GM18907 (cell line): ENCODE data around the gene COPS8.

Source experiments
- ATAC-seq: cut with Tn5 transposase; IDR thresholded peaks from one replicate; pipeline ENCODE4 v1.9.1; 2021; ENCODE audit warnings: mild to moderate bottlenecking, moderate library complexity; ENCODE audit not compliant: unreplicated experiment

The COPS8 gene

DNA sequence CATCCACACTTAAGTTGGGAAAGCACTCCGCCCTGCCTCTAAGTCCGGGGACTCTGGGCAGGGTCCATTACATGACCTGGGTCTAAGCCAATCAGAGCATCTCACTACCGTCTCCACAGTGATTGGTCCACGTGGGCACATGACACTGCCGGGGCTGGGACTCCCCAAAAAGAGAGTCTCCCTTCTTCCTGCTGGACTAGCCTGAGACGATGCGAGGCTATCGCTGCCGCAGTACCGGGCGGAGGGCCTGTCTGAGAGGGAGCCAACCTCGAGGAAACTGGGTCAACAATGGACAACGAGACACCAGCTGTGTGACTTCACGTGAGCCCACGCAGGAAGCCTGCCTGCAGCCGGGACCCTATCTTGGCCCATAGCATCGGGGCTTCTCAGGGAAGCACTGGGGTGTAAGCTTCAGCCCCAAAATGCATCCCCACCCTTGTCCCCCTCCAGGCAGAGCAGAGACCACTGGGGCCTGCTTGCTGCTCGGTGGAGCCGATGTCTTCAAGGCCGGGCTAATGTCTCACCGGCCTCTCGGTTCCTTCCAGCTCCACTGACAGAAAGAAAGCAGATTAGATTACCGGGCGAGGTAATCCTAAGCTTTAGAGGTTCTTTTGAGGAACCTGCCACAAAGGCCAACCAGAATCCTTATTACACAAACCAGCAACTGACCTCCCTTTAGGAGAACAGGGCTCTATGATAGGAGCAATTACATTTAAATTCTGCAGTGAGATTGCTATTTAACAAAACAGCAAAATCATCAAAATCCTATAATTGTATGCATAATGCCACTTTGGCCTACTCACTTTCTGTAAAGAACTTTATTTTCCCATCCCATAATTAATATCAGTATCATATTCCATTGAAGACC lies 21.3 kb upstream of the COPS8 start:
- no peak for ATAC-seq

GRCh38 chr2:237065071-237065377 lies 20.7 kb upstream of the COPS8 start:
- no peak for ATAC-seq

DNA sequence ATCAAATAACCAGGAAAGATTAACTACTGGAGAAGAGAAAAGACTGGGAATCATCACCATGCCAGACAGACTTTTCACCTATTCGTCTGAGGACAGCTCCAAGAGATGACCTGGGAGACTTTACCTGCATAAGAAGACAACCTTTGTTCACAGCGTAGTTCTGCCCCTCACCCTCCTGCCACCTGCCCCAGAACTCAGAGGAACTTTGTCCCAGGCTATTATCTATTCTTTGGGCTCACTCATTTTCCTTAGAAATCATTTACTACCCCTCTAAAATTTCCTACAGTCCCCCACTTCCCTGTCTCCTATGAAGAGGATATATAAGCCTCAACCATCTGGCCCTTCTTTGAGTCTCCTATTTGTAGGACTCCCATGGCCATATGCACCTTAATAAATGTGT lies 19.3 kb upstream of the COPS8 start:
- no peak for ATAC-seq

GRCh38 chr2:237068005-237068576 lies 17.6 kb upstream of the COPS8 start:
- no peak for ATAC-seq

- no peak for ATAC-seq
These were observed 13.4 kb upstream of the COPS8 start for GRCh38 chr2:237072067-237072931.

DNA sequence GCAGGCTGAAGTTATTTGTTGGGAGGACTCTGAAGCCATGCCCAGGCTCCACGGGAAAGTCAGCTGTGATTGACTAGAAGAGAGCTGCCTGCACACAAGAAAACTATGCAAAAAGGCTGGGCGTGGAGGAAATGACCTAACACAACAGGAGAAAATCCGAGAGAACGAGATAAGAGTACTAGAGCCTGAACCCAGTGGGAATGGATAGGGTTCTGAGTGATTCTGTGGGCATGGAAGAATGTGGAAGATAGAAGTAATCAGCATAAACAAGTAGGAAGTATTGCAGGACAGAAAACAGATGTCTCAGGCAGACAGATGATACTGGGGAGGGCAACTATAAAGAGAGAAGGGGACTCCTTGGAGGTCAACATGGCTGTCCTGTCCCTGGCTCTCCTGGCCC lies 12.1 kb upstream of the COPS8 start:
- no peak for ATAC-seq

- no peak for ATAC-seq
These were observed 11.3 kb upstream of the COPS8 start for GRCh38 chr2:237074211-237074993.

DNA sequence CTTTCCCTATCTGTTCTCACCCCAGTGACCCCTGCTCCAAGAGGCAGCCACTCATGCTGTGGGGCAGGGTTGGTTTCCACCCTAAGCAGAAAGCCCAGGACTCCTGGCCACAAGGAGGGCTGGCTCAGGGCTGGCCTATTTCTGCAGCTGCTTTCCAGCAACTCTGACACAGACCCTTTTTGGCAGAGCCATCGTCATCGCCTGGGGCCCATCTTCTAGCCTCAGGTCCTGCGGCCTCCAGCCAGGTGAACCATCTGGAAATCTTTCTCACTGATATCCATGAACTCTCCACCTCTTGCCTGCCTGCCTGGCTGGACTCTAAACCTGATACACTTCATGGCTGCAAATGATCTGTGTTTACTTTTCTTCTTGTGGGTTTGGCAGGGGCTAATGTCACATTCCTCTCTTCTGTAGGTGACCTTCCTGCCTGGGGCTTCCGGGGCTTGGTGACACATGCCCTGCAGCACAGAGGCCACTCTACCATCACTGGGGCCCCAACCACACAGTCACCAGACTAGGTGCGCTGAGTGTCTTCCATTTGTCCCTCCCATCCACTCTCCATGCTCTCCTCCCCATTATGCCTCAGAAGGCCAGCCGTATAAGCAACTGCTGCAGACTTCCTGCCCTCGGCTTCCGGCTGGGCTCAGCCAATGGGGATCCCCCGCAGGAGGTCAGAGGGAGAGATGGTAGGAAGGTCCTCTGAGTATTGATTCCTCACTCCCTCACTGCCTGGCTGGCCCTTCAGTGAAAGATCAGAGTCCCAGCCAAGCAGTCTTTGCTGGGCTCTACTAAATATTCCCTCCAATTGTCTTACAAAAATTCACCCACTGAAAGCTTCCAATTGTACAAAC lies 9.7 kb upstream of the COPS8 start:
- ATAC-seq, result no peak

GRCh38 chr2:237081596-237081995 lies 4.1 kb upstream of the COPS8 start:
- ATAC-seq, result no peak

DNA sequence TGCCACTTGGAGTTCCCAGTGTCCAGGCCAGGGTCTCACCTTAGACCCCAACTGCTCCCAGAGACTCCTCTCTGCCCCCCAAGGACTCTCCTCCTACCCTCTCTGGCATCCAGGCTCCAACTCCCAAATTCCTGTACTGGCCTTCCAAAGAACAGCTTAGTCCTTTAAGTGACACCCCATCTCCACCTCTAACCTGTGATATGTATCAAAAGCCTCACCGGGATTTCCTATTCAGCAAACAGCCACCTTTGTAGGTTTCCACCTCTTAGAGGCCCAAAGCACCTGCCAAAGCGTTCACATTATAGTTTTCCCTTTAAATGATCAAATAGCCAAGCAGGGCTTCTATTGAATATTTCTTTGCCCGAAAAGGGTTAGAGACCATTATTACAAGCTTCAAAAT lies 2.7 kb upstream of the COPS8 start:
- no peak for ATAC-seq

GRCh38 chr2:237084444-237084843 lies 1.2 kb upstream of the COPS8 start:
- no peak for ATAC-seq

GRCh38 chr2:237090906-237091305 lies 5.2 kb downstream of the COPS8 start:
- ATAC-seq, result no peak

DNA sequence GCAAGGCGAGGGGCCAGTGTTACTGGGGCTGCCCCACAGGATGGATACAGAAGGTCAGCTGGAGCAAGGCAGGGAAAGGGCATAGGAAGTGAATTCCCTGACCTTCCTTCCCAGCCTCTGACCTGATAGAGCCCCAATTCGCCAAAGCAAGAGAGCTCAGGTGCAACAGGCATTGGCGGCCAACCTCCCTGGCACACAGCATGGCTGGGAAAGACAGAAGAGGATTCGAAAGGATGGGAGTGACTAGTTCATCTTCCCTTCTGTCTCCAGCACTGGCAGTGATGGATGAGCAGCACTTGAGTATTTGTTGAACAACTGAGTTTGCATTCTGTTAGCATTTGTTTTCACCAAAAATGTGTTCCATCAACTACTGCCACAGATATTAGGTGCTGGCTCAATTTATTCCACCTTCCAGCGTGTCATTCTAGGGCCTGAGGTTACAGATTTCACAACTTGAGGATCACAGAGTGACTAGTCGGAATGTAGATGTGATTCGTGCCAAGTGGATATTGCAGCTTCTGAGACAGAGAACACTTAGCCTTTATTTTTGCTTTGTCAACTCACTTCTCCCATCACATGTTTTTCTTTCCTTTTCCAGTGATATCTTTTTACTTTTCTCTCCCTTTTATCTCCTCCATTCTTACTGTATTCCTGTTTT lies 6.2 kb downstream of the COPS8 start:
- ATAC-seq, result no peak

DNA sequence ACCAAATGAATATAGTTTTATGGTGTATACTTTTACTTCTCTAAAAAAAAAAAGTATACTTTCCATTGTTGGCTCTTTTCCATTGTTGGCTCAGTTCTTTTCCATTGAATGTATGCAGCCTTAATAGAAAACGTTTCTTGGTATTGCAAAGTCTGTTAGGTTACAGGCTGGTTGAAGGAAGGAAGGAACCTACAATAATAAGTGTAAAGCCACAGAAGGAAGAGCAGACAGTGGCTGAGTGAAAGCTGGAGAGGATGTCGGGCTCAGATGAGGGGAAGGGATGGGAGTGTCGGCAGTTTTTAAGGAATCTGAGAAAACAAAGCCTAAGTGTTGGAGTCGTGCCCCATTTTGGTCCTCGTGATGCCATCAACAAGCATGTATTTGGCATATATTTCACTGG lies 6.8 kb downstream of the COPS8 start:
- ATAC-seq, result no peak

DNA sequence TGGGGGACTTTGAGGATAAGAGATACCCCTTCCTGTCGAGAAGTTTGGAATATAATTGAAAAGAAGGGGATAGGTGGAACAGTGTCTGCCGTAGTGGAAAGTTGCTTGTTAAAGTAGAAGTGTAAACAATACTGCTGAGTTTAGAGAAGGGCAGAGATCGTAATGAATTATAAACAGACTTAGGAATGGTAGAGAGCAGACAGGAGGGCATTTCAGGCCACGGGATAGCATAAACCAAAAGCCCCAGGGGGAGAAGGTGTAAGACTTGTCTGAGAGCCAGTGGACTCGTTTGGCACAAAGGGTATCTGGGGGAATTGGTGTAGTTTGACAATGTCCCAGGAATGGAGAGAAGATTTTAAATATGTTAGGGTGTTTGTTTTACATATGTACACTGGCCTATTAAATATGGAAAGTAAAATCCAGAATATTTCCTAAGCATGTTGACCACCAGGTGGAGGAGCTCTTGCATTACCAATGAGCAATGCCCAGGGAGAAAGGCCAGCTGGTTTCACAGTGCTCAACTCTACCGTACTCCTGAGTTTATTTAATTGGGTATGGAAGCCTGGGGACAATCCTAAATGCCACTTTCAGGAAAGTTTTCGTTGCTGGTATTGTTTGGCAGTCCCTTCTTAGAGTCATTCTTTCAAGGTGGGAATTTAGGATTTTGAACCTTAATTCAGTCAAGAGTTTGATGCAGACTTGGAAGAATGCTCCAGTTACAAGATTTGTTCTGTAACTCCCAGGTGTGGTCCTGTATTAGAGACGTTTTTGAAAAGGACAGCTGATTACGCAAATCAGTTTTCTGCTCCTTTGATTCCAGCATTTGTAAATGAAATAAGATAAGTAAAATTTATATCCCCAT lies 7.5 kb downstream of the COPS8 start:
- no peak for ATAC-seq

- no peak for ATAC-seq
These were observed 10.5 kb downstream of the COPS8 start for GRCh38 chr2:237096201-237096600.

DNA sequence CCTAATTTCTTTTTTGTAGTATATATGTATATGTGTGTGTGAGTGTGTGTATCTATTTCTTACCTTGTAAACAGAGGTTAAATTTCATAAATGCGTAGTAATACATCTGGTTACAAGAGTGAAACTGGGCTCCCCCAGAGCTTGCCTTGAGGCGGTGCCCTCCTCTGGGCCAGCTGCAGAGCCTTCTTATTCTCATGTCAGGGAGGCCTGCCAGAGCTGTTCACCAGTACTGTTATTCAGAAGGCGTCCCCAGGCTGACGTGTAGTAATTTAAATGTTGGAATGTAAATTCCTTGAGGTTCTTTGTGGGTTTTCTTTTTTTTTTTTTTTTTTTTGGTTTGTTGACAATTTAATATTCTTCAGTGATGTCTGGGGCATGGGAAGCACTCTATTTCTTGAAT lies 11.2 kb downstream of the COPS8 start:
- no peak for ATAC-seq

DNA sequence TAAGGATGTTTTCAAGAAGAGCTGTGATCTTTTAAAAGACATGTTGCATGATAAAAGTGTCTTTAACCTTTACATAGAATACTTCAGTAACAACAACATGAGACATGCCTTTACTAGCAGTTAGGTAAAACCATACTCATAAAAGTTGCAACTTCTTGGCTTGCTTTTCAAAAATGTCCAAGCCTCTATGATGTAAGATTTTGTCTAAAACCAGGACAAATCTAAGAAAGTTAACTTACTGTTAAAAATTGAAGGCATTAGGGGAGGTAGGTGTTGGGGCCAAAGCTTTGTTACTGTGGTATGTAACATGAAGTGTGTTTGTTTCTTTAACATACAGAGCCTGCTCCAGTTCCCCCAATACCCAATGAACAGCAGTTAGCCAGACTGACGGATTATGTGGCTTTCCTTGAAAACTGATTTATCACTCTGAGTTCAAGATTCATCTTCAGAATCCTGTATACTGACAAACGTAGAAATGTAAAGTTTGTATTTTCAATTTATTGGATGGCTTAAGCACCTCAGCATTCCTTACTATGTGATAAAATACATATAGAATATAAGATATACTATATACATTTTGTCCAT lies 11.7 kb downstream of the COPS8 start:
- no peak for ATAC-seq
